ENCODE measurements around the gene RSPH3. TPM values are rescaled to one million over a fixed set of nuclear protein-coding genes. Genes with fewer than 3 reads are reported as not detected.

Gene RSPH3, protein sequence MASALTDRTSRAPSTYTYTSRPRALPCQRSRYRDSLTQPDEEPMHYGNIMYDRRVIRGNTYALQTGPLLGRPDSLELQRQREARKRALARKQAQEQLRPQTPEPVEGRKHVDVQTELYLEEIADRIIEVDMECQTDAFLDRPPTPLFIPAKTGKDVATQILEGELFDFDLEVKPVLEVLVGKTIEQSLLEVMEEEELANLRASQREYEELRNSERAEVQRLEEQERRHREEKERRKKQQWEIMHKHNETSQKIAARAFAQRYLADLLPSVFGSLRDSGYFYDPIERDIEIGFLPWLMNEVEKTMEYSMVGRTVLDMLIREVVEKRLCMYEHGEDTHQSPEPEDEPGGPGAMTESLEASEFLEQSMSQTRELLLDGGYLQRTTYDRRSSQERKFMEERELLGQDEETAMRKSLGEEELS
- 6.8 and 16.0 TPM in 2 replicates for total RNA-seq

DNA sequence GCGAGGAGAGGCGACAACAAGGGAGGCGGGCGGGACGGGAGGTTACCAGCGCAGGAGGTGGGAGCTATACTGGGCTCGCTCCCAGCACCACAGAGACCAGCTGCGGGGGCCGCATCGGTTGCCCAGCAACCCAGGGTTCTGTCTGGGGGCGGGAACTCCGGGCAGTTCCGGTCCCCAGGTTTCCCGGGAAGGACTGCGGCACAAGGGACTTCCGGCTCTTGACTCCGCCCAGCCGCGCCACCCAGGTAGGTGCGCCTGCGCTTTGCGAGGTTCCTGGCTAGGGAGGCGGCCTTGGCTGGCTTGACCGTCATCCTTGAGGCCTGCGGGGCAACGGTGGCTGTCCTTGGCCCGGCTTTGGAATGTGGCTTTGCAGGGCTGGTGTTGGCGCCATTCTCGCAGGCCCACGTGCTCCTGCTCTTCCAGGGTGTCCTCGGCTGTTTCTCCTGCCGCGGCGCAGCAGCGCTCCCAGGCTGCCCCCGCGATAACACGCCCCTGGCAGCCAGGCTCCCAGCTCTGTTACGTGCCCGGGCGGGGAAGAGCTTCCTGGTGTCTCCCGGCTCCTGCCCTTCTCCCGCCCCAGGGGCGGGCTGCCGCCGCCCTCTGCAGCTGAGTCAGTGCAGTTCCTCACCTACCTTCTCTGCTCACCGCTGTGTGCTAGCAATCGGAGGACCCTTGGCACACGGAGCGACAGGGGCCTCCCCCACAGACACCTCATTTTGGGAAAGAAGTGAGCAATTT, at the start of gene RSPH3:
TSS of gene RSPH3 (minus strand) at position 537 of the 738 bp plus-strand sequence. CDS start 652 bp downstream, outside the sequence.

DNA sequence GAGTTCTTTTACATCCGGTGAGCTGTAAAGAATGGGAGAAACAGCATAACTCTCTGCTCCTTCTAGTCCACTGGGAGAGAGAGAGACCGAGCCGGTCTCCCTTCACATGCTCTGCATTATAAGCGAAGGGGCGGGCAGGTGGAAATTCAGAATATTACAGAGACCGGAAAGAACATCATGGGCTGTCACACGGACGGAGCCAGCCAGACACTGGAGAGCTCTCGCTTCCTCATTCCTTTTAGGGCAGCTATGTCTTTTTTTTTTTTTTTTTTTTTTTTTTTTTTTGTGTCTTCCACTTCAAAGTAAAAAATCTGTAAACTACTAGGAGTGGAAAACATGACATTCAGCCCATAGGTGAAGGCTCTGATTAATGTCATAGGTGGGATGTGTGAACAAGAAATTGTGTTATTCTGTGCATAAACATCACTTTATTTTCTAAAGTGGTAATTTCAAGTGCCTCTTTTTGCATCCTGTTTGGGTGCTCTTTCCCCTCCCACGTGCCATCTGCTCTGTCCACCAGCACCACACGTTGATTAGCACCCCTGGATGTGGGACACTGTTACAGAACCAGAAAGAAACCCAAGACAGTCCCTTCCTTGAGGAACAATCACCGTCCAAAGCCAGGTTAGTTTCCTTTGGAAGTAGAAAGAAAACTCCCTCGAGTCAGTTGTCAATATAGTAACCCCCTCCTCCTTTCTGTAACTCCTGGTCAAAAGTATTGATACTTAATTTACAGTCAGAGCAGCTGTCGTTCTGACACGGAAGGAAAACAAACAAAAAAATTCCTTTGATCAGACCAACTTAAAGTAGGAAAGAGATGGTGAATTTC, 45.1 kb upstream of the RSPH3 start, which contains the start of gene TAGAP:
TSS of gene TAGAP (minus strand) at position 93 of the 829 bp plus-strand sequence. CDS start 845 bp downstream, outside the sequence.

Other genes starting within 250 kb of the RSPH3 start
- 258 and 312 TPM in 2 replicates for gene EZR, start 180.8 kb downstream of the RSPH3 start, total RNA-seq
- 0.34 and 0.43 TPM in 2 replicates for gene TAGAP, start 44.8 kb upstream of the RSPH3 start, total RNA-seq
- not detected in 2 replicates for gene FNDC1, start 169.2 kb upstream of the RSPH3 start, total RNA-seq